ENCODE measurements around the gene PEX14.

GRCh38 chr1:10657088-10657847, 182.5 kb downstream of the PEX14 start:
- TF ChIP-seq FOSL1 (tag; conservative IDR thresholded peaks at IDR 0.05), result no peak
- no peak for TF ChIP-seq NFATC3 (IDR thresholded peaks at IDR 0.05)
- no peak for TF ChIP-seq ZNF3 (CRISPR knock-in tag; IDR thresholded peaks at IDR 0.05)
- no peak for TF ChIP-seq DNMT1 (IDR thresholded peaks at IDR 0.05)
- no peak for TF ChIP-seq CEBPB (tag; IDR thresholded peaks at IDR 0.05)
- no peak for TF ChIP-seq SIN3B (IDR thresholded peaks at IDR 0.05; ENCODE audit: low read depth)
- no peak for TF ChIP-seq ZNF347 (CRISPR knock-in tag; IDR thresholded peaks at IDR 0.05; ENCODE audit: low read depth)
- TF ChIP-seq ZNF274 (IDR thresholded peaks at IDR 0.05; ENCODE audit: borderline replicate concordance, low read depth, low read length), result no peak
- no peak for TF ChIP-seq NCOA2 (IDR thresholded peaks at IDR 0.05; ENCODE audit: partially characterized antibody in 2 of 2)
- TF ChIP-seq PBX2 (CRISPR knock-in tag; IDR thresholded peaks at IDR 0.05; ENCODE audit: low read depth), result no peak
- no peak for TF ChIP-seq PBX2 (tag; conservative IDR thresholded peaks at IDR 0.05; ENCODE audit: low read depth)
